Measurements from ENCODE around the gene ACSM3.
"Not testable (repeated sequence)": the region's sequence is repeated elsewhere in the genome, so short reads cannot be mapped to it uniquely, and the experiment has no call there.

Gene ACSM3

DNA sequence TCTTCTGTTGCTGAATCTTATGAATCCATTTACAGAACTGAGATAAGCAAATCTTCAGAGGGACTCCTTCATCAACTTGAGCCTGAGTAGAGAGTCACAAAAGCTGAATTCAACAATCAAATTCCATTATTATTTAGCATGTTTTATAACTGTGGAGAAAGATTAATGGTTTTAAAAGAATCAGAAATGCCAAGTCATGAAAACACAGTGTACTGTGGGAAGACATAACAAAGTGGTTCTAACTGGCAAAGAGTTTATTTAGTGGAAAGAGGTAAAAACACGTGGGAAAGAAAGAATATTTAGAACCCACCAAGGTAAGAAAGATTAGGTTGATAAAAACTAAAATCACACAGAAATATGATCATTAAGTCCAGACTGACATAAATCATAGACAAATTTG, 37.5 kb downstream of the ACSM3 start:
- no peak overlapping the region for H3K4me3 ChIP-seq (ENCODE audit: low read depth, low read length)
- TF ChIP-seq MYC (IDR thresholded peaks at IDR 0.05; ENCODE audit: low read depth, low read length) = no peak
- TF ChIP-seq CTCF (IDR thresholded peaks at IDR 0.05; ENCODE audit: low read depth, low read length) = no peak
- no peak for TF ChIP-seq POLR2A (IDR thresholded peaks at IDR 0.05; ENCODE audit: extremely low read depth, insufficient read length)
- TF ChIP-seq MAX (IDR thresholded peaks at IDR 0.05; ENCODE audit: low read depth, low read length) = no peak
- DNase-seq (ENCODE audit: low read depth) = no peak

GRCh38 chr16:20803192-20803560, 39.4 kb downstream of the ACSM3 start:
- TF ChIP-seq POLR2A (IDR thresholded peaks at IDR 0.05; ENCODE audit: extremely low read depth, insufficient read length) (no peak), MAX (IDR thresholded peaks at IDR 0.05; ENCODE audit: low read depth, low read length) (no peak), CTCF (IDR thresholded peaks at IDR 0.05; ENCODE audit: low read depth, low read length) (no peak), MYC (IDR thresholded peaks at IDR 0.05; ENCODE audit: low read depth, low read length) (no peak)
- no peak for DNase-seq (ENCODE audit: low read depth)

GRCh38 chr16:20803561-20804214, 39.9 kb downstream of the ACSM3 start:
- H3K4me3 ChIP-seq (ENCODE audit: low read depth, low read length) = peak overlapping the region; percentile 10
- peak; percentile 16 for DNase-seq (ENCODE audit: low read depth)
- TF ChIP-seq CTCF (IDR thresholded peaks at IDR 0.05; ENCODE audit: low read depth, low read length) = no peak
- no peak for TF ChIP-seq POLR2A (IDR thresholded peaks at IDR 0.05; ENCODE audit: extremely low read depth, insufficient read length)
- no peak for TF ChIP-seq MYC (IDR thresholded peaks at IDR 0.05; ENCODE audit: low read depth, low read length)
- no peak for TF ChIP-seq MAX (IDR thresholded peaks at IDR 0.05; ENCODE audit: low read depth, low read length)

More at GRCh38 chr16:20803192-20803560, 39.4 kb downstream of the ACSM3 start:
- peak overlapping the region; percentile 10 for H3K4me3 ChIP-seq (ENCODE audit: low read depth, low read length)

DNA sequence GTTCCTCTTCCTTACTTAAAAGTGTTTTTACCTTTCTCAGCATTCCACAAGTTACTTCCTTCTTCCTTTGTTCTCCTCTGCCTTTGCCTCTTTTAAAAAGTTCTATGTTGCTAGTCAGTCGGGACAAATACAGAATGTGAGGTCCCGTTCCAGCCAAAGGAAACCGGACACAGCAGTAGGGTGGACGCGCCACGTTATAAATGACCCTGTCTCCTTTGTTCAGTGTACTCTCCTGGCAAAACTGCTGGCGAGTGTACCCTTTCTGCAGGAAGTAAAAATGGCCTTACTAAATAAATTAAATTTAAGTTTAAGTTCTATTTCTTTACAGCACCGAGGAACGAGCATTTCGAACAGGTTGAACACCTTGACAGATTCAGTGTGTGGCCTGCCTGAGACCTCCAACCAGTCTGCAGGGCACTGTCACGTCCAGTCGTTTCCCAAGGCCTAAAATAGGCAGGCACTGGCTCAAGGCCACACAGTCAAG, 41.9 kb downstream of the ACSM3 start:
- H3K4me3 ChIP-seq (ENCODE audit: low read depth, low read length) = peak overlapping the region; percentile 80
- not testable (repeated sequence) for DNase-seq (ENCODE audit: low read depth)

GRCh38 chr16:20806168-20807050, 42.6 kb downstream of the ACSM3 start, which contains the start of the genes ERI2 and REXO5:
Gene ERI2 (minus strand): TSS chr16:20806472. CDS start chr16:20806430, 42 bp downstream.
Gene REXO5 (plus strand): TSS chr16:20806527. CDS start chr16:20806954, 427 bp downstream.
- DNase-seq (ENCODE audit: low read depth) = peak; percentile 97
- TF ChIP-seq CTCF (IDR thresholded peaks at IDR 0.05; ENCODE audit: low read depth, low read length) (peak; percentile 30), POLR2A (IDR thresholded peaks at IDR 0.05; ENCODE audit: extremely low read depth, insufficient read length) (peak; percentile 84), MAX (IDR thresholded peaks at IDR 0.05; ENCODE audit: low read depth, low read length) (peak; percentile 68; the same call in 1 of the 2 replicates), MYC (IDR thresholded peaks at IDR 0.05; ENCODE audit: low read depth, low read length) (peak; percentile 84)
- peak within 1 kb of the TSS; percentile 80 for H3K4me3 ChIP-seq (ENCODE audit: low read depth, low read length)

GRCh38 chr16:20807862-20808261, 44.0 kb downstream of the ACSM3 start:
- no peak for TF ChIP-seq POLR2A (IDR thresholded peaks at IDR 0.05; ENCODE audit: extremely low read depth, insufficient read length)
- TF ChIP-seq MYC (IDR thresholded peaks at IDR 0.05; ENCODE audit: low read depth, low read length) = no peak
- no peak for TF ChIP-seq MAX (IDR thresholded peaks at IDR 0.05; ENCODE audit: low read depth, low read length)
- no peak for TF ChIP-seq CTCF (IDR thresholded peaks at IDR 0.05; ENCODE audit: low read depth, low read length)
- H3K4me3 ChIP-seq (ENCODE audit: low read depth, low read length) = peak overlapping the region; percentile 80
- DNase-seq (ENCODE audit: low read depth) = no peak

Measured in NB4 (cell line).